Lower leg skin (tissue), 3 donors: ENCODE results near the gene MACF1.

ENCODE experiments used
- CTCF ChIP-seq, 3 donors: fragments of 450-650 bp; IDR thresholded peaks; one replicate each; pipeline ENCODE4 v1.5.1; 2016; ENCODE audit warnings: antibody characterized with exemption in 3 of 3, mild to moderate bottlenecking in 3 of 3, moderate library complexity in 2 of 3
- POLR2A ChIP-seq, 2 donors: fragments of 450-650 bp; IDR thresholded peaks; one replicate each; pipeline ENCODE4 v1.6.1; 2016 to 2017; ENCODE audit warnings: antibody characterized with exemption in 2 of 2, mild to moderate bottlenecking in 1 of 2, moderate library complexity in 1 of 2

GRCh38 chr1:39317111-39317510 lies 112.6 kb downstream of the MACF1 start:
- no peak for TF ChIP-seq CTCF (IDR thresholded peaks at IDR 0.05)
- TF ChIP-seq POLR2A (IDR thresholded peaks at IDR 0.05): no peak
